T-helper 9 cell (primary cell): ENCODE measurements around the gene NTS.

Experiments used
- DNase-seq: peaks from one replicate; pipeline ENCODE4 v3.0.0-alpha.2; 2020
- total RNA-seq, 2 donors: gene quantifications; one replicate each; lab custom pipeline; 2026; lab: John Stamatoyannopoulos, UW

The NTS gene
- 0 reads per million in 2 donors for total RNA-seq

- no peak for DNase-seq
Measured at GRCh38 chr12:85874031-85874461, at the start of gene NTS. Gene NTS (plus strand): TSS chr12:85874295. CDS start chr12:85874404, 109 bp downstream.

- DNase-seq = no peak
Measured at GRCh38 chr12:85825746-85826145, 48.3 kb upstream of the NTS start.

GRCh38 chr12:85828576-85828975 is 45.5 kb upstream of the NTS start:
- no peak for DNase-seq

GRCh38 chr12:85829391-85829790 is 44.7 kb upstream of the NTS start:
- no peak for DNase-seq

GRCh38 chr12:85831327-85831990 is 42.6 kb upstream of the NTS start:
- no peak for DNase-seq

- DNase-seq = no peak
Measured at GRCh38 chr12:85833579-85833978, 40.5 kb upstream of the NTS start.

GRCh38 chr12:85834378-85834777 is 39.7 kb upstream of the NTS start:
- DNase-seq = no peak

- no peak for DNase-seq
Measured at GRCh38 chr12:85835426-85836196, 38.5 kb upstream of the NTS start.

- DNase-seq = no peak
Measured at GRCh38 chr12:85836197-85837090, 37.7 kb upstream of the NTS start, which contains the start of gene RASSF9. Gene RASSF9 (minus strand): TSS chr12:85836409. CDS start chr12:85836201, 208 bp downstream.

GRCh38 chr12:85843606-85844310 is 30.3 kb upstream of the NTS start:
- no peak for DNase-seq

GRCh38 chr12:85849344-85849743 is 24.8 kb upstream of the NTS start:
- no peak for DNase-seq

- no peak for DNase-seq
Measured at GRCh38 chr12:85855305-85855704, 18.8 kb upstream of the NTS start.

- DNase-seq = no peak
Measured at GRCh38 chr12:85856966-85857365, 17.1 kb upstream of the NTS start.

- no peak for DNase-seq
Measured at GRCh38 chr12:85865890-85866289, 8.2 kb upstream of the NTS start.

GRCh38 chr12:85866986-85867776 is 6.9 kb upstream of the NTS start:
- no peak for DNase-seq

GRCh38 chr12:85872497-85873091 is 1.5 kb upstream of the NTS start:
- no peak for DNase-seq

GRCh38 chr12:85877459-85877858 is 3.4 kb downstream of the NTS start:
- DNase-seq = no peak

- DNase-seq = no peak
Measured at GRCh38 chr12:85883763-85884162, 9.7 kb downstream of the NTS start.

- DNase-seq = no peak
Measured at GRCh38 chr12:85894653-85895052, 20.6 kb downstream of the NTS start.

GRCh38 chr12:85920324-85920947 is 46.3 kb downstream of the NTS start:
- DNase-seq = no peak
